ENCODE results near the gene APOB. TPM values are rescaled to one million over a fixed set of nuclear protein-coding genes. Genes with fewer than 3 reads are reported as not detected.

The APOB gene
- total RNA-seq, 1 experiment from 2014 or later, result not detected

- DNase-seq (ENCODE audit: low read depth), result no peak
Observed at GRCh38 chr2:21002814-21003192, 41.1 kb downstream of the APOB start.

DNA sequence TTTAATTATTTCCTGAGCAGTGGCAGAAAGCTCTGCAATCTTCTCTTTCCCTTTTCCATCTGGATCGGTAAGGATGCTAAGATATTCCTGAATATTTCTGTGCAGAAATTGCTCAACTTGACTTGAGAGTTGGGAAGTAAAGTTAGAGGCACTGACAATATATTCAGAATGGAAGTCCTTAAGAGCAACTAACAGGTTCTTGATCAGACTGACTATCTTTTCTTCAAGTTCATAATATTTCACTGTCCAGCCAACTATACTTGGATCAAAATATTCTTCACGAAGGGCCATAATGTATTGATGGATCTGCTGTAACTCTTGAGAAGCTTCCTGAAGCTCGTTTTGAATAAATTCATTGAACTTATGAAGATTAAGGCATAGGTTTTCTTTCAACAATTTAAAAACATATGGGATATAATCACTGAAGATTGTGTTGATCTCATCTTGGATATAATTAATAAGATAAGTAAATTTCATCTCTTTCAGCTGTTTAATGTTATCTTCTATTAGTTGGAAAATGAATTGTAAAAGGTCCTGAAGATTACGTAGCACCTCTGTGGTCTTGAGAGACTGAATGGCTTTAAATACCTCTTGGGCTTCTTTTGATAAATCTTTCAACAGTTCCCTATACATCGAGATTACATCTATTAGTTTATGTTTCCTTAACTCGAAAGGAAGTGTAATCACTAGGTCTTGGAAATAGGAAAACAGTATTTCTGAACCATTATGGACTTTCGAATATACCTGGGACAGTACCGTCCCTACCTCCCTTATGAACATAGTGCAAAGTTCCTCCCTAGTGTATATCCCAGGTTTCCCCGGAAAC, 41.7 kb downstream of the APOB start:
- no peak for DNase-seq (ENCODE audit: low read depth)

DNA sequence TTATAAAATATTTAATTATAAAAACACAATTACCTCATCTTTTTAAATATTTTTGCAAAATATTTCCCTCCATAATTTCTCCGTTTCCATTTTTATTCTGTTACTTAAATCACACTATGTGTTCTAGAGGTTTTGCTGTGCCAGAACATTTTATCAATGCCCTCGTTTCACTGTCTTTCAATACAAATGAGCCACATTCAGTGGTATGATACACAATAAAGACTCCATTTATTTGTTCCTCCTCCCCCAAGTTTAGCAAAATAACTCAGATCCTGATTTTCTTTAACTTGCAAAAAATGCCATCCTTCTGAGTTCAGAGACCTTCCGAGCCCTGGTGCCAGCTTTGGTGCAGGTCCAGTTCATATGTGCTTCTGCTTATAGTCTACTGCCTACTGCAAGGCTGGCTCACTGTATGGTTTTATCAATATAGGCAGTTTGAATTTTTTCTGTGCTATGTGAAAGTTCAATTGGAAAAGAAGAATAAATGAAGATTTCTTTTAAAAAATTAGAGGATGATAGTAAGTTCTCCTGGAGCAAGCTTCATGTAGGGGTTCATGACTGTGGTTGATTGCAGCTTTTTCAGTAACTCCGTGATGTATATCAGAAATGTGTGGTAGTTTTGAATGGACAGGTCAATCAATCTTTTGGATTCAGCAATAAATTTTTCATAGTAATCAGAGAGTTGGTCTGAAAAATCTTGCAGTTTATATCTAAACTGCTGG, 42.5 kb downstream of the APOB start:
- DNase-seq (ENCODE audit: low read depth), result no peak

GRCh38 chr2:20999906-21000645, 43.8 kb downstream of the APOB start:
- no peak for DNase-seq (ENCODE audit: low read depth)

DNA sequence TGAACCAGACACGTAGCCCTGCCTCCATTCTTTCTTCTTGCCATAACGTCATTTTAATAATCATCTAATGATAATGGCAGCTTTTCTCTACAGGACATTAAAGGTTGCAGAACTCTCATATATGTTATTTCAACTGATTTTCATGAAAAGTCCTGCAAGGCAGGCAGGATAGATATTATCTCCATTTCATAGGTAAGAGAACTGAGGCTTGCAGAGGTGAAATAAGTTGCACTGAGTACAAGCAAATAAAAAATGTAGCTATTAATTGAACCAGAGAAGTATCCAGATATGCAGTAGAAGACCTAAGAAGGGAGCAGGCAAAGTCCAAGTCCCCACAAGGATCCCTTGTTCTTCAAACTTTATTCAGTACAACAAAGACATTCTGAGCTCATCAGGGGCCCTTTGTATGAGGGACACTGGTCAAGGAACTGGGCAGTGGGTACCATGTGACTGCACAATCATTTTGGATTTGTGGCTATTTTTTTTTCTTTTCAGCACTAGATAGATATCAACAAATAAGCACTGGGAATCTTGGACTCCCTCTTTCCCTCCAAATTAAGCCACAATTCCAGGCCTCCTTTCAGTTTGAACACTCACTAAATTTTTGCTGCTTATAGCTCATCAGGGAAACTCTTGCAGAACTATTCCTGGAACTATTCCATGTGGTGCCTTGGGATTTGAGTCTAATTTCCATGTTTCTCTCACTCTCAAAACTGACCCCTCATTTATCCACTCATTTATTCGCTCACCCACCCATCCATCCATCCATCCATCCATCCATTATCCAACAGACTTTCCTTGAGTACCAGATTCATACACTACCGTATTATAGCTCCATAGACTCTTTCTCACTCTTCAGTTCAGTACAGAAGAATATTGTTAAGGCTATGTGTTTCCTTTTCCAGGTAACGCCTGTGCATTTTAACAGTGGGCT, 44.6 kb downstream of the APOB start:
- no peak for DNase-seq (ENCODE audit: low read depth)

DNA sequence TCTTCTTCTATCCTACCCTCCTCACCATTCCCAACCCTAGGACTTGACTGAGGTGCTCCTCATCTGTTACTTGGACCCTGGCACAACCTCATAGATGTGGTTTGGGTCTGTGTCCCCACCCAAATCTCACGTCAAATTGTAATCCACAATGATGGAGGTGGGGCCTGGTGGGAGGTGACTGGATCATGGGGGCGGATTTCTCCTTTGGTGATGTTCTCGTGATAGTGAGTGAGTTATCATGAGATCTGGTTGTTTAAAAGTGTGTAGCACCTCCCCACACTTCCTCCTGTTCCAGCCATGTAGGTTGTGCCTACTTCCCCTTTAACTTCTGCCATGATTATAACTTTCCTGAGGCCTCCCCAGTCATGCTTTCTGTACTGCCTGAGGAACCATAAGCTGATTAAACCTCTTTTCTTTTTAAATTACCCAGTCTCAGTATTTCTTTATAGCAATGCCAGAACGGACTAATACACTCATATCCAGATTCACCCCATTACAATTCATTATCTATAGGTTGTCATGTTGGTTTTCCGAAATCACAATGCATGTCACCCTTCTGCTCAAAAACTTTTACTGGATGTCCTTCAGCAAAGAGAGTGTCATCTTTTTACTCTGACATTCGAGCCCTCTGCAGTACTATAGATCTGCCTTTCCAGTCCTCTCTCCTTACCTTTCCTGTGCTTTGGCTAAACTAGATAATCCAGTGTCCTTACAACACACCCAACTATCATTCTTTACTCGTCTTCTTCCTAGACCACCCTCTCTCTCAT, 45.7 kb downstream of the APOB start:
- no peak for DNase-seq (ENCODE audit: low read depth)

- no peak for DNase-seq (ENCODE audit: low read depth)
Observed at GRCh38 chr2:20994130-20994529, 49.7 kb downstream of the APOB start.

GRCh38 chr2:20992201-20992711, 51.6 kb downstream of the APOB start:
- peak; percentile 58 for DNase-seq (ENCODE audit: low read depth)

DNA sequence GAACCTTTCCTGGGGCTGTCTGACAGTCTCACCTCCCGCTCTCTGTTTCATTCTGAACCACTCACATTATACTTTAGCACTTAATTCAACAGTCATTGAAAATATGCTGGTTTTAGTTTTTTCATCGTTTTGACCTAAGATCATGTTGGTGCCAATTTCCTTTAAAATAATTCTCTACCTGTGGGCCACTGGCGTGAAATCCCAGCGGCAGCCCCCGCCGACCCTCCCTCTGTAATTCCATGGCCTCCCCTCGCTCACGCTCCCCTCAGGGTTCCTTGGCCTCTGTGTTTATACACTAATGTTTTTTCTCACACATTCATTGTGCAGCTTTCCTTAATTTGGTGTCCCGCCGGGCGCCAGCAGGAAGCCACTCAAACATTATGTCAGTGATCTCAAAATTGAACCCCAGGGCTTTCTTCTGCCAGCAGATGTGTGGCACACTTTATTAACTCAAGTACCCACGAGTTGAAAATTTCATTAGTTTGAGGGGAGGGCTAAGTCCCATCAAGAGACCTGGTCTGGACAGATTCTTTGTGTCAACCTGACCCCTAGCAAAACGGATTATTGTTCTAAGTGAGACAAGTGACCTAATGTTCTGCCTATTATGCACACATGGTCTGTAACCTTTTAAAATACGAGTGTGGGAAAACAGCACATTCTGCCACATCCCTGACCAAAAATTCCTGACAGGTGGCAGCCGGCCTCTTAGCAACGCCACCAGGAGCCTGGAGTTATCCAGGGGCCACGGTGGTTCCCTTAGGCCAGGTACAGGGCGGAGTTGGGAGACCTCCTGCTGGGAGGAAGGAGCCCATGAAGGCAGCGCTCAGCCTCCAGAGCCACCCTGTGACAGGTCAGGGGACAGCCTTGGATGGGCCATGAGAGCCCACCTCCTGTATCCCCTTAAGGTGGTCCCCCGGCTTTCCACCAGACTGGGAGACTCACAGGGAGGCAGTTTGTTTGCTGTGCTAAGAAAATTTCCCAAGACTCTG, 53.1 kb downstream of the APOB start:
- DNase-seq (ENCODE audit: low read depth), result no peak

DNA sequence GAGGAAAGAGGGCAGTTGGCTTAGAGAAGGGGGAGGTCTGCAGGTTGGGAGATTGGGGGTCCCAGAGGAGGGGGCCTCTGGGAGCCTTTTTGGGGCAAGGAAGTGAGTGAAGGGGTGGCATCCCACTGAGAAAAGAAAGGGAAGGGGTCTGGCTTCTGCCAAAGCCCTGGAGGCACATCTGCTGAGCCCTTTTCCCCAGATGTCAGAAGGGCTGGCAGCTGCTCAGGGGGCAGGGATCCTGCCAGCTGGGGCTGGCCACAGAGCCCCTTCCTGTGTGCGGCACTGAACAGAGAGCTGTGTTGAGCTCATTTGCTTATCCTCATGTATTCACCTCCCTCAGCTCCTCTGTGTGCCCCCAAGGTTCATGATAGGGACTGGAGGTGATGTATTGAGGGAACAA, 54.5 kb downstream of the APOB start:
- DNase-seq (ENCODE audit: low read depth), result no peak

- no peak for DNase-seq (ENCODE audit: low read depth)
Observed at GRCh38 chr2:20988905-20989304, 55.0 kb downstream of the APOB start.

- DNase-seq (ENCODE audit: low read depth), result no peak
Observed at GRCh38 chr2:20986024-20986939, 57.6 kb downstream of the APOB start.

- DNase-seq (ENCODE audit: low read depth), result no peak
Observed at GRCh38 chr2:20985062-20985461, 58.8 kb downstream of the APOB start.

GRCh38 chr2:20984408-20984807, 59.5 kb downstream of the APOB start:
- no peak for DNase-seq (ENCODE audit: low read depth)

DNA sequence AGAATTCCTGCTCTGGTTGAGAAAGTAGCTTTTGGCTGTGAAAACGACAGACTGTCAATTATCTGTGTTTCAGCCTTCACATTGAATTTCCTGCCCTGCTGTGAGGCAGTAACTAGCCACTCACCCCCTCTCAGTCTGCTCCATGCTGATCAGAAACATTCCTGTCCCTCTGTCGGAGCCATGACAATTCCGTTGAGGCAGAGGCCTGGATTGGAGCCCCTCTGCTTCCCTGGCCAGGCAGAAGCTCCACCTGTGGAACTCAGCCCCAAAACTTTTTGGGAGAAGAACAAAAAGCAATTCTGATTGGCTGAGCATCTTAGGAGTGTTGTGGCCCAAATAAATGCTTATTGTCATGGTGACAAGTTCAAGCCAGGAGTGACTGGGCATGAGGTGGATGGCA, 60.0 kb downstream of the APOB start:
- DNase-seq (ENCODE audit: low read depth), result no peak

DNA sequence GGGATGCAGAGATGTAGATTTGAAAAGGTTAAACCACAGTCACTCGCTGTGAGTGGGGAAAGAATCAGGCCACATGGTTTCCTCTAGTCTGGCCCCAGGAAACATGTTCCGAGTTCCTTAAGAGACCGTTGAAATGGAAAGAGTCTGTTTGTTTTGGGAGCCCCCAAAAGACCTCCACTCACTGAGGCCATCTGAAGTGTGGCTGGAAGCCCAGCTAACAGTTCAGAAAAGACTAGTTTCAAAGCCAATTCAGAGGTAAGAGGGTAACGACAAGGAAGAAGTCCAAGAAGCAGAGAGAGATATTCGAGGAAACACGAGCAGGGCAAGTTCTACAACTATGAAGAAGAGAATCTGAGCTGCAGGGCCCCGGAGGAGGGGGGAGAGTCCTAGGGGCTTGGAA, 61.0 kb downstream of the APOB start:
- no peak for DNase-seq (ENCODE audit: low read depth)

DNA sequence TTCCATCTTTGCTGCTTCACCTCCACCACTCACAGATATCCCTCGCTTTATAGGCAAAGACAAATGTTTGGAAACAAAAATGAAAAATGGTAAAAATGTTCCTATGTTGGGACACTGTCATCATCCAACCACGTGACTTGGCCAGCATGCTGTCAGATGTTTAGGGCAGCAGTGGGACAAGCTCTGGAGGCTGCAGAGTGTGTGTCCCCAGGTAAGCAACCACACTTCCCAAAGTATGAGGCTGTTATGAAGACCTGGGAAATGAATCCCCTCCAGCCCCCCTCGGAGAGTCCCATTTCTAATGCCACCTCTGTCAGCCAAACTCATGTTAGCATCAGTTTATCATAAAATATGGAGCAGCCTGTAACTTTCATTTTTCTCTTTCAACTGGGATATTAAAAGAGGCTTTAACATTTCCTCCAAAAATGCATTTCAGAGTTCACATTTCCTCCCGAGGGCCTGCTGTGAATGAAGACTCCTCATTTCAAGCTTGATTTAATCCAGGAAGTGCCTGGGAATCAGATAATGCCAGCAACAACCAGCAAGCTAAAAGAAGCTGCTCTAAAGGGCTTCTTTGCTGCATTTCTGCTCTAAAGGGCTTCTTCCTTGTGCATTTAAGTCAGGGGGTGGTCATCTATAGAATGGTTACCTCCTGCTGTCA, 66.2 kb downstream of the APOB start:
- DNase-seq (ENCODE audit: low read depth), result no peak

- no peak for DNase-seq (ENCODE audit: low read depth)
Observed at GRCh38 chr2:20976527-20976926, 67.3 kb downstream of the APOB start.

All from RPMI7951 (cell line).